Stimulated activated CD8-positive, alpha-beta memory T cell treated with anti-CD3 and anti-CD28 coated beads, Interleukin-7, amount 100 ng/mL, for 48 hours (primary cell): Measurements from ENCODE around the gene NR2F1.

Experiments used
- DNase-seq, 2 donors: peaks; one replicate each; pipeline ENCODE4 v3.0.0-alpha.2; 2020; ENCODE audit warnings: low read depth in 1 of 2; ENCODE audit errors: extremely low read depth in 1 of 2

Gene NR2F1

GRCh38 chr5:93635991-93636390, 53.0 kb downstream of the NR2F1 start:
- DNase-seq, result no peak

- DNase-seq, result no peak
Observed at GRCh38 chr5:93636837-93637236, 53.8 kb downstream of the NR2F1 start.

GRCh38 chr5:93637697-93638096, 54.7 kb downstream of the NR2F1 start:
- DNase-seq, result no peak

GRCh38 chr5:93642526-93642925, 59.5 kb downstream of the NR2F1 start:
- DNase-seq, result no peak
